Thyroid gland (tissue), 4 donors: Measurements from ENCODE around the gene AIRE.

Experiments used
- CTCF ChIP-seq, 6 experiments: fragments of 200-600 bp in 3 of 6; fragments of 450-650 bp in 3 of 6; sonication (generic) in 3 of 6; IDR thresholded peaks; one replicate each; pipeline ENCODE4 v1.5.1; 2016 to 2019; ENCODE audit warnings: antibody characterized with exemption in 6 of 6, mild to moderate bottlenecking in 2 of 6, inconsistent platforms in 1 of 6, moderate library complexity in 1 of 6
- POLR2A ChIP-seq, 2 donors: fragments of 450-650 bp; IDR thresholded peaks; one replicate each; pipeline ENCODE4 v1.6.1; 2017; ENCODE audit warnings: antibody characterized with exemption in 2 of 2, mild to moderate bottlenecking in 2 of 2, moderate library complexity in 1 of 2

GRCh38 chr21:44267655-44268142 lies 18.0 kb upstream of the AIRE start:
- peak in 1 of 6 experiments; percentile 4 for TF ChIP-seq CTCF (IDR thresholded peaks at IDR 0.05)
- TF ChIP-seq POLR2A (IDR thresholded peaks at IDR 0.05) = no peak
